SK-N-SH treated with all-trans-retinoic acid at 6 μM for 48 hours (cell line): Measurements from ENCODE around the gene OMG.

ENCODE experiments used
- ARNTL ChIP-seq: fragments of 450-650 bp; formaldehyde crosslinking; IDR thresholded peaks from 2 replicates; pipeline ENCODE4 v1.5.0; 2020; ENCODE audit warnings: low read depth, mild to moderate bottlenecking, moderate library complexity, borderline replicate concordance
- CREB5 ChIP-seq: fragments of 250-450 bp; sonication (Bioruptor Pico); IDR thresholded peaks from 2 replicates; pipeline ENCODE4 v1.5.1; 2020; ENCODE audit warnings: low read depth, mild to moderate bottlenecking, moderate library complexity
- CSDC2 ChIP-seq: fragments of 250-450 bp; sonication (Bioruptor Pico); IDR thresholded peaks from 2 replicates; pipeline ENCODE4 v1.5.0; 2020; ENCODE audit warnings: mild to moderate bottlenecking, moderate library complexity
- RARB ChIP-seq: fragments of 250-450 bp; sonication (Bioruptor Pico); IDR thresholded peaks from 2 replicates; pipeline ENCODE4 v1.8.0; 2021; ENCODE audit warnings: mild to moderate bottlenecking, moderate library complexity
- ZFP3 ChIP-seq: fragments of 250-450 bp; sonication (Bioruptor Pico); IDR thresholded peaks from 2 replicates; pipeline ENCODE4 v1.5.0; 2020; ENCODE audit warnings: mild to moderate bottlenecking, moderate library complexity

GRCh38 chr17:31291820-31292219, 5.2 kb downstream of the OMG start:
- no peak for TF ChIP-seq CREB5 (CRISPR knock-in tag)
- no peak for TF ChIP-seq RARB
- TF ChIP-seq CSDC2: no peak
- no peak for TF ChIP-seq ARNTL
- no peak for TF ChIP-seq ZFP3
